Measurements from ENCODE around the gene CDC42SE2.

Gene CDC42SE2

DNA sequence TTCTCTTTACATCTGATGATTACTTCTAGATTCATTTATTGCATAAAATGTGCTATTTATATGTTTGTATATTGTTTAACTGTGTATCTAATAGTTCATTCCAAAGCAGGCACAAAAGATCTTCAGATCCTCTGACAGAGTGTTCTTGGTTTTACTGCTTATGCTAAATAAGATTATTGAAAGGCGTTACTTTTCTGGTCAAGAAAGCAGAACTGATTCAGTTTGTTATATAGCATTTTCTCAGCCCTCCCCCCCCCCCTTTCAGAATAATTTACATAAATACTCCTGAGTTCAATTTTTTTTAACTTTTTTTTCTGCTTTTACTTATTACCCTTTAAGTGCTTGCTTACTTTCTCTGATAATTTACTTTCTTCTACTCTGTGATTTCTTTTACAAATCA lies 15.4 kb downstream of the CDC42SE2 start:
- no peak overlapping the region for H3K4me3 ChIP-seq (ENCODE audit: low read depth in 1 of 2, low read length in 2 of 2)
- peaks cover 0 to 7% of the 10 kb centered on the region in 2 donors for H3K4me1 ChIP-seq (ENCODE audit: control insufficient read depth in 1 of 2, insufficient read depth in 2 of 2, low read length in 2 of 2)
- H3K9me3 ChIP-seq (ENCODE audit: control insufficient read depth in 1 of 2, low read length in 2 of 2) = no peaks in the 10 kb centered on the region
- no peak overlapping the region for H3K27ac ChIP-seq (ENCODE audit: low read length)
- no peaks in the 10 kb centered on the region for H3K27me3 ChIP-seq (ENCODE audit: low read depth, low read length)
- H3K36me3 ChIP-seq (ENCODE audit: control insufficient read depth in 1 of 2, insufficient read depth in 2 of 2, low read length in 2 of 2) = no peaks in the 10 kb centered on the region

DNA sequence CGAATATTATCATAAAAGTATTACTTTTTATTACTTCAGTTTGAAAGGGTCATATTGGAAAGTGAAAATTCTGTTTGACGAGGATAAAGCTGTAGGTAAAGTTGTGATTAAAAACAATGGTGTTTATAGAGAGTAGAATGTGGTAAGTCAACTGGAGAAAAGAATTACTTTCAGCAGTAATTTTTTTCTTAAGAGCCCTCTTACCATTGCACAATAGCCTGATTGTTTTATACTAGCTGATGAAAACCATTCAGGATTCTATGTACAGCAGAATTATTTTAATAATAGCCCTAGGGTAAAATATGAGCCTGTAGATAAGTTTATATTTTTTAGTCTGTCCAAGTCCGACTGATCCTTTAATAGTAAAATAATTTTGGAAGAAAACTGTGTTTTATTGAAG lies 16.6 kb downstream of the CDC42SE2 start:
- peak overlapping the region; percentile 87 for H3K27ac ChIP-seq (ENCODE audit: low read length)
- H3K9me3 ChIP-seq (ENCODE audit: control insufficient read depth in 1 of 2, low read length in 2 of 2) = no peaks in the 10 kb centered on the region
- H3K36me3 ChIP-seq (ENCODE audit: control insufficient read depth in 1 of 2, insufficient read depth in 2 of 2, low read length in 2 of 2) = no peaks in the 10 kb centered on the region
- H3K27me3 ChIP-seq (ENCODE audit: low read depth, low read length) = no peaks in the 10 kb centered on the region
- peaks cover 0 to 7% of the 10 kb centered on the region in 2 donors for H3K4me1 ChIP-seq (ENCODE audit: control insufficient read depth in 1 of 2, insufficient read depth in 2 of 2, low read length in 2 of 2)
- H3K4me3 ChIP-seq (ENCODE audit: low read depth in 1 of 2, low read length in 2 of 2) = no peak overlapping the region

- Histone ChIP-seq H3K4me1 (ENCODE audit: control insufficient read depth in 1 of 2, insufficient read depth in 2 of 2, low read length in 2 of 2) (peaks cover 0 to 7% of the 10 kb centered on the region in 2 donors), H3K9me3 (ENCODE audit: control insufficient read depth in 1 of 2, low read length in 2 of 2) (no peaks in the 10 kb centered on the region), H3K27me3 (ENCODE audit: low read depth, low read length) (no peaks in the 10 kb centered on the region), H3K27ac (ENCODE audit: low read length) (peak overlapping the region; percentile 87), H3K36me3 (ENCODE audit: control insufficient read depth in 1 of 2, insufficient read depth in 2 of 2, low read length in 2 of 2) (no peaks in the 10 kb centered on the region), H3K4me3 (ENCODE audit: low read depth in 1 of 2, low read length in 2 of 2) (no peak overlapping the region)
Observed at GRCh38 chr5:131281133-131281867, 17.4 kb downstream of the CDC42SE2 start.

GRCh38 chr5:131281868-131282234 lies 18.0 kb downstream of the CDC42SE2 start:
- Histone ChIP-seq H3K27me3 (ENCODE audit: low read depth, low read length) (no peaks in the 10 kb centered on the region), H3K9me3 (ENCODE audit: control insufficient read depth in 1 of 2, low read length in 2 of 2) (no peaks in the 10 kb centered on the region), H3K4me1 (ENCODE audit: control insufficient read depth in 1 of 2, insufficient read depth in 2 of 2, low read length in 2 of 2) (peaks cover 0 to 7% of the 10 kb centered on the region in 2 donors), H3K36me3 (ENCODE audit: control insufficient read depth in 1 of 2, insufficient read depth in 2 of 2, low read length in 2 of 2) (no peaks in the 10 kb centered on the region), H3K4me3 (ENCODE audit: low read depth in 1 of 2, low read length in 2 of 2) (no peak overlapping the region), H3K27ac (ENCODE audit: low read length) (peak overlapping the region; percentile 87)

GRCh38 chr5:131282235-131282634 lies 18.4 kb downstream of the CDC42SE2 start:
- Histone ChIP-seq H3K27ac (ENCODE audit: low read length) (peak overlapping the region; percentile 87), H3K9me3 (ENCODE audit: control insufficient read depth in 1 of 2, low read length in 2 of 2) (no peaks in the 10 kb centered on the region), H3K36me3 (ENCODE audit: control insufficient read depth in 1 of 2, insufficient read depth in 2 of 2, low read length in 2 of 2) (no peaks in the 10 kb centered on the region), H3K4me3 (ENCODE audit: low read depth in 1 of 2, low read length in 2 of 2) (no peak overlapping the region), H3K4me1 (ENCODE audit: control insufficient read depth in 1 of 2, insufficient read depth in 2 of 2, low read length in 2 of 2) (peaks cover 0 to 7% of the 10 kb centered on the region in 2 donors), H3K27me3 (ENCODE audit: low read depth, low read length) (no peaks in the 10 kb centered on the region)

DNA sequence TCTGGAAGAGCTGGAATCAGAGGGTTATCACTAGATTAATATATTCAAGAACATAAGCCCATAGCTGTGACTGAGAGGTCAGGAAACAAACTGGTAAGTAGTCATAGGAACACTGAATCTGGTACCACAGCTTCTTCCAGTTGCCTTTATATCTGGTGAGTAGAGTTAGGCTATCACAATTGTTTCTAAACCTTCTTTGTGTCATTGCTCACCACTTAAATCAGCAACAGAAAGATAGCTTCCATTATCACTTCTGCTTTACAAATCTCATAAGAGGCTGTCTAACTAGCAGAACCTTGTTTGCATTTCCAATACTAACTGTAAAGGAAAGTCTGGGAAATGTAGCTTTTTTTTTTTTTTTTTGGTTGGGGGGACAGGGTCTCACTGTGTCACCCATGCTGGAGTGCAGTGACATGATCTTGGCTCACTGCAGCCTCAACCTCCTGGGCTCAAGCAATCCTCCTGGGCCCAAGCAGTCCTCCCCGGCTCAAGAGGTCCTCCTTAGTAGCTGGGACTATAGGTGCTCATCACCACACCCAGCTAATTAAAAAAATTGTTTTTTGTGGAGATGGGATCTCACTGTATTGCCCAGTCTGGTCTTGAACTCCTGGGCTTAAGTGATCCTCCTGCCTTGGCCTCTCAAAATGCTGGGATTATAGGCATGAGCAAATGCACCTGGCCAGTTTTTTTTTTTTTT lies 22.0 kb downstream of the CDC42SE2 start:
- H3K4me1 ChIP-seq (ENCODE audit: control insufficient read depth in 1 of 2, insufficient read depth in 2 of 2, low read length in 2 of 2) = peaks cover 0 to 6% of the 10 kb centered on the region in 2 donors
- H3K4me3 ChIP-seq (ENCODE audit: low read depth in 1 of 2, low read length in 2 of 2) = no peak overlapping the region
- no peaks in the 10 kb centered on the region for H3K9me3 ChIP-seq (ENCODE audit: control insufficient read depth in 1 of 2, low read length in 2 of 2)
- H3K27me3 ChIP-seq (ENCODE audit: low read depth, low read length) = no peaks in the 10 kb centered on the region
- no peaks in the 10 kb centered on the region for H3K36me3 ChIP-seq (ENCODE audit: control insufficient read depth in 1 of 2, insufficient read depth in 2 of 2, low read length in 2 of 2)
- no peak overlapping the region for H3K27ac ChIP-seq (ENCODE audit: low read length)

GRCh38 chr5:131286400-131286715 lies 22.5 kb downstream of the CDC42SE2 start:
- Histone ChIP-seq H3K9me3 (ENCODE audit: control insufficient read depth in 1 of 2, low read length in 2 of 2) (no peaks in the 10 kb centered on the region), H3K36me3 (ENCODE audit: control insufficient read depth in 1 of 2, insufficient read depth in 2 of 2, low read length in 2 of 2) (no peaks in the 10 kb centered on the region), H3K4me3 (ENCODE audit: low read depth in 1 of 2, low read length in 2 of 2) (no peak overlapping the region), H3K4me1 (ENCODE audit: control insufficient read depth in 1 of 2, insufficient read depth in 2 of 2, low read length in 2 of 2) (peaks cover 0 to 1% of the 10 kb centered on the region in 2 donors), H3K27me3 (ENCODE audit: low read depth, low read length) (no peaks in the 10 kb centered on the region), H3K27ac (ENCODE audit: low read length) (no peak overlapping the region)

- H3K9me3 ChIP-seq (ENCODE audit: control insufficient read depth in 1 of 2, low read length in 2 of 2) = no peaks in the 10 kb centered on the region
- H3K27ac ChIP-seq (ENCODE audit: low read length) = no peak overlapping the region
- H3K4me3 ChIP-seq (ENCODE audit: low read depth in 1 of 2, low read length in 2 of 2) = no peak overlapping the region
- no peaks in the 10 kb centered on the region for H3K4me1 ChIP-seq (ENCODE audit: control insufficient read depth in 1 of 2, insufficient read depth in 2 of 2, low read length in 2 of 2)
- no peaks in the 10 kb centered on the region for H3K36me3 ChIP-seq (ENCODE audit: control insufficient read depth in 1 of 2, insufficient read depth in 2 of 2, low read length in 2 of 2)
- no peaks in the 10 kb centered on the region for H3K27me3 ChIP-seq (ENCODE audit: low read depth, low read length)
Observed at GRCh38 chr5:131288328-131288727, 24.5 kb downstream of the CDC42SE2 start.

DNA sequence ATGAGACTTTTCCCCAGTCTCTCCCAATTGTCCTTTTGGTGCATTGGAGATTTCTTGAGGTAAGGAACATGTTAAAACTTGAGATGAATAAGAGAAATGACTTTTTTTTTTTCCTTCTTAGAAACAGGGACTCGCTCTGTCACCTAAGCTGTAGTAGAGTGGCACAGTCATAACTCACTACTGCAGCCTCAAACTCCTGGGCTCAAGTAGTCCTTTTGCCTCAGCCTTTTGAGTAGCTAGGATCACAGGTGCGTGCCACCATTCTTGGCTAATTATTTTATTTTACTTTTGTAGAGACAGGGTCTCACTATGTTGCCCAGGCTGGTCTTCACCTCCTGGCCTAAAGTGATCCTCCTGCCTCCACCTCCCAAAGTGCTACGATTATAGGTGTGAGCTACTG lies 25.9 kb downstream of the CDC42SE2 start:
- Histone ChIP-seq H3K4me3 (ENCODE audit: low read depth in 1 of 2, low read length in 2 of 2) (no peak overlapping the region), H3K27ac (ENCODE audit: low read length) (no peak overlapping the region), H3K9me3 (ENCODE audit: control insufficient read depth in 1 of 2, low read length in 2 of 2) (no peaks in the 10 kb centered on the region), H3K36me3 (ENCODE audit: control insufficient read depth in 1 of 2, insufficient read depth in 2 of 2, low read length in 2 of 2) (no peaks in the 10 kb centered on the region), H3K27me3 (ENCODE audit: low read depth, low read length) (no peaks in the 10 kb centered on the region), H3K4me1 (ENCODE audit: control insufficient read depth in 1 of 2, insufficient read depth in 2 of 2, low read length in 2 of 2) (no peaks in the 10 kb centered on the region)

- no peak overlapping the region for H3K27ac ChIP-seq (ENCODE audit: low read length)
- no peaks in the 10 kb centered on the region for H3K27me3 ChIP-seq (ENCODE audit: low read depth, low read length)
- H3K36me3 ChIP-seq (ENCODE audit: control insufficient read depth in 1 of 2, insufficient read depth in 2 of 2, low read length in 2 of 2) = no peaks in the 10 kb centered on the region
- no peak overlapping the region for H3K4me3 ChIP-seq (ENCODE audit: low read depth in 1 of 2, low read length in 2 of 2)
- no peaks in the 10 kb centered on the region for H3K4me1 ChIP-seq (ENCODE audit: control insufficient read depth in 1 of 2, insufficient read depth in 2 of 2, low read length in 2 of 2)
- no peaks in the 10 kb centered on the region for H3K9me3 ChIP-seq (ENCODE audit: control insufficient read depth in 1 of 2, low read length in 2 of 2)
Observed at GRCh38 chr5:131296213-131296672, 32.4 kb downstream of the CDC42SE2 start.

- Histone ChIP-seq H3K27me3 (ENCODE audit: low read depth, low read length) (no peaks in the 10 kb centered on the region), H3K36me3 (ENCODE audit: control insufficient read depth in 1 of 2, insufficient read depth in 2 of 2, low read length in 2 of 2) (no peaks in the 10 kb centered on the region), H3K9me3 (ENCODE audit: control insufficient read depth in 1 of 2, low read length in 2 of 2) (no peaks in the 10 kb centered on the region), H3K4me3 (ENCODE audit: low read depth in 1 of 2, low read length in 2 of 2) (no peak overlapping the region), H3K27ac (ENCODE audit: low read length) (no peak overlapping the region), H3K4me1 (ENCODE audit: control insufficient read depth in 1 of 2, insufficient read depth in 2 of 2, low read length in 2 of 2) (no peaks in the 10 kb centered on the region)
Observed at GRCh38 chr5:131297886-131298285, 34.0 kb downstream of the CDC42SE2 start.
